Esophagus muscularis mucosa (tissue), 4 donors: Measurements from ENCODE around the gene ULBP1.

Experiments
- CTCF ChIP-seq, 3 experiments: fragments of 200-600 bp in 2 of 3; fragments of 450-650 bp in 1 of 3; sonication (generic) in 2 of 3; IDR thresholded peaks; one replicate each; pipeline ENCODE4 v1.5.1; 2017 to 2019; ENCODE audit warnings: antibody characterized with exemption in 3 of 3, mild to moderate bottlenecking in 2 of 3, moderate library complexity in 1 of 3
- EP300 ChIP-seq: sonication (generic); formaldehyde crosslinking; IDR thresholded peaks from one replicate; pipeline ENCODE4 v1.6.1; 2017; ENCODE audit warnings: antibody characterized with exemption
- POLR2A ChIP-seq: fragments of 450-650 bp; IDR thresholded peaks from one replicate; pipeline ENCODE4 v1.6.1; 2017; ENCODE audit warnings: antibody characterized with exemption, moderate library complexity, mild to moderate bottlenecking, low read depth
- POLR2AphosphoS5 ChIP-seq, 2 donors: sonication (generic); formaldehyde crosslinking; IDR thresholded peaks; one replicate each; pipeline ENCODE4 v1.6.1; 2017; ENCODE audit warnings: antibody characterized with exemption in 2 of 2

GRCh38 chr6:150004101-150004782 is 40.5 kb downstream of the ULBP1 start:
- TF ChIP-seq POLR2AphosphoS5 (IDR thresholded peaks at IDR 0.05), result no peak
- no peak for TF ChIP-seq CTCF (IDR thresholded peaks at IDR 0.05)
- no peak for TF ChIP-seq EP300
- TF ChIP-seq POLR2A, result no peak
